Activated CD4-positive, alpha-beta T cell treated with anti-CD3 and anti-CD28 coated beads, Interleukin-2, amount 10 ng/mL, durations not matched to agents 24 days and 14 days (primary cell): Measurements from ENCODE around the gene GJB4. TPM values are rescaled to one million over a fixed set of nuclear protein-coding genes. Genes with fewer than 3 reads are reported as not detected.
"Not testable (repeated sequence)": the region's sequence is repeated elsewhere in the genome, so short reads cannot be mapped to it uniquely, and the experiment has no call there.

Experiments
- DNase-seq: peaks from one replicate; pipeline ENCODE4 v3.0.0; 2022
- H3K27ac Mint-ChIP-seq: one replicate; pipeline ENCODE4 v1.8.0; 2022; ENCODE audit warnings: mild to moderate bottlenecking, mixed read lengths
- H3K27me3 Mint-ChIP-seq: one replicate; pipeline ENCODE4 v1.8.0; 2022; ENCODE audit warnings: mixed read lengths
- H3K36me3 Mint-ChIP-seq: one replicate; pipeline ENCODE4 v1.8.0; 2022; ENCODE audit warnings: low read depth, mild to moderate bottlenecking, mixed read lengths
- H3K4me1 Mint-ChIP-seq: one replicate; pipeline ENCODE4 v1.8.0; 2021; ENCODE audit warnings: mixed read lengths
- H3K4me3 Mint-ChIP-seq: one replicate; pipeline ENCODE4 v1.8.0; 2022; ENCODE audit warnings: mild to moderate bottlenecking, moderate library complexity, mixed read lengths
- H3K9me3 Mint-ChIP-seq: one replicate; pipeline ENCODE4 v1.8.0; 2021; ENCODE audit warnings: mixed read lengths
- intact Hi-C: fragments of 100-400 bp; cut with micrococcal nuclease; formaldehyde crosslinking; loops from one replicate; pipeline ENCODE4 v1.15.1; 2023
- total RNA-seq: library from RNA; stranded (reverse); gene quantifications from 2 replicates; pipeline ENCODE4 v1.2.3, GENCODE V29; 2022

Gene GJB4
- not detected in 2 replicates for total RNA-seq

- DNase-seq, result no peak
- Mint-ChIP-seq H3K36me3 (no peaks in the 10 kb centered on the region), H3K4me3 (no peak within 1 kb of the TSS), H3K27me3 (no peaks in the 10 kb centered on the region), H3K4me1 (no peaks in the 10 kb centered on the region), H3K9me3 (no peaks in the 10 kb centered on the region), H3K27ac (no peak within 1 kb of the TSS)
- intact Hi-C loops, result no loop called here
Observed at GRCh38 chr1:34759503-34760357, at the start of gene GJB4. GJB4 (plus strand) TSS chr1:34759740; CDS start chr1:34761255, 1,515 bp downstream.

- DNase-seq, result no peak
- no peak overlapping the region for H3K4me3 Mint-ChIP-seq
- H3K4me1 Mint-ChIP-seq, result no peaks in the 10 kb centered on the region
- no peaks in the 10 kb centered on the region for H3K36me3 Mint-ChIP-seq
- no peaks in the 10 kb centered on the region for H3K9me3 Mint-ChIP-seq
- peaks cover 5% of the 10 kb centered on the region for H3K27me3 Mint-ChIP-seq
- no peak overlapping the region for H3K27ac Mint-ChIP-seq
- intact Hi-C loops, result no loop called here
Observed at GRCh38 chr1:34710812-34711211, 48.7 kb upstream of the GJB4 start.

GRCh38 chr1:34711485-34711884, 48.1 kb upstream of the GJB4 start:
- intact Hi-C loops, result no loop called here
- no peaks in the 10 kb centered on the region for H3K9me3 Mint-ChIP-seq
- no peak overlapping the region for H3K27ac Mint-ChIP-seq
- peaks cover 3% of the 10 kb centered on the region for H3K27me3 Mint-ChIP-seq
- H3K4me1 Mint-ChIP-seq, result no peaks in the 10 kb centered on the region
- H3K36me3 Mint-ChIP-seq, result no peaks in the 10 kb centered on the region
- H3K4me3 Mint-ChIP-seq, result no peak overlapping the region
- DNase-seq, result no peak

GRCh38 chr1:34712007-34712688, 47.4 kb upstream of the GJB4 start:
- intact Hi-C loops, result no loop called here
- Mint-ChIP-seq H3K4me3 (no peak overlapping the region), H3K27ac (no peak overlapping the region), H3K27me3 (peaks cover 3% of the 10 kb centered on the region), H3K4me1 (no peaks in the 10 kb centered on the region), H3K9me3 (no peaks in the 10 kb centered on the region), H3K36me3 (no peaks in the 10 kb centered on the region)
- DNase-seq, result no peak

DNA sequence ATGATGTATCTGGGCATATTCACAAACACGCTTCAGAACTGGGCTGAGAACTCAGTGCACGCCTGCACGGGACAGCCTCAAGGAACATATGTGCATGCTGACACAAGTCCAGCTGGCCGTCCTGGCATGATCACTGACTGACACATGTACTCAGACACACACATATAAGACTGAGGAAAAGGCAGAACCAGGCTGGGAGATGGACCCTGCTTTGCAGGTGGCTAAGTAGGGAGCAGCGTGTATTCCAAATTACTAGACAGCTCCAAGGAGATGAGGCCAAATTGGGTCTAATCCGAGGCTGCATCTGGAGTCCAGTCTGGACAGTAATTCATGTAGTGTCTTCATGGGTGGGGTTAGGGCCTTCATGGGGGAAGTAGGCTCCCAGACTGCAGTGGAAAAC, 46.1 kb upstream of the GJB4 start:
- Mint-ChIP-seq H3K4me1 (no peaks in the 10 kb centered on the region), H3K9me3 (no peaks in the 10 kb centered on the region), H3K36me3 (no peaks in the 10 kb centered on the region), H3K27me3 (peaks cover 3% of the 10 kb centered on the region), H3K27ac (no peak overlapping the region), H3K4me3 (no peak overlapping the region)
- intact Hi-C loops, result no loop called here
- DNase-seq, result no peak

- Mint-ChIP-seq H3K4me1 (no peaks in the 10 kb centered on the region), H3K27ac (no peak overlapping the region), H3K4me3 (no peak overlapping the region), H3K27me3 (peaks cover 3% of the 10 kb centered on the region), H3K36me3 (no peaks in the 10 kb centered on the region), H3K9me3 (no peaks in the 10 kb centered on the region)
- no peak for DNase-seq
- intact Hi-C loops, result no loop called here
Observed at GRCh38 chr1:34714386-34714785, 45.2 kb upstream of the GJB4 start.

- no peaks in the 10 kb centered on the region for H3K36me3 Mint-ChIP-seq
- no peaks in the 10 kb centered on the region for H3K4me1 Mint-ChIP-seq
- H3K27ac Mint-ChIP-seq, result no peak overlapping the region
- DNase-seq, result no peak
- intact Hi-C loops, result no loop called here
- H3K4me3 Mint-ChIP-seq, result no peak overlapping the region
- no peaks in the 10 kb centered on the region for H3K9me3 Mint-ChIP-seq
- peaks cover 3% of the 10 kb centered on the region for H3K27me3 Mint-ChIP-seq
Observed at GRCh38 chr1:34715139-34715538, 44.4 kb upstream of the GJB4 start.

- Mint-ChIP-seq H3K4me1 (no peaks in the 10 kb centered on the region), H3K4me3 (no peak overlapping the region), H3K27me3 (peaks cover 10% of the 10 kb centered on the region), H3K27ac (no peak overlapping the region), H3K9me3 (no peaks in the 10 kb centered on the region), H3K36me3 (no peaks in the 10 kb centered on the region)
- intact Hi-C loops, result no loop called here
- no peak for DNase-seq
Observed at GRCh38 chr1:34721241-34721640, 38.3 kb upstream of the GJB4 start.

GRCh38 chr1:34721646-34722355, 37.7 kb upstream of the GJB4 start:
- no peak for DNase-seq
- H3K36me3 Mint-ChIP-seq, result no peaks in the 10 kb centered on the region
- H3K4me1 Mint-ChIP-seq, result no peaks in the 10 kb centered on the region
- intact Hi-C loops, result no loop called here
- no peaks in the 10 kb centered on the region for H3K9me3 Mint-ChIP-seq
- H3K27ac Mint-ChIP-seq, result no peak overlapping the region
- no peak overlapping the region for H3K4me3 Mint-ChIP-seq
- H3K27me3 Mint-ChIP-seq, result peaks cover 10% of the 10 kb centered on the region

- Mint-ChIP-seq H3K27me3 (peaks cover 14% of the 10 kb centered on the region), H3K4me1 (no peaks in the 10 kb centered on the region), H3K4me3 (no peak overlapping the region), H3K27ac (no peak overlapping the region), H3K9me3 (no peaks in the 10 kb centered on the region), H3K36me3 (no peaks in the 10 kb centered on the region)
- no peak for DNase-seq
- intact Hi-C loops, result no loop called here
Observed at GRCh38 chr1:34726861-34727260, 32.7 kb upstream of the GJB4 start.

DNA sequence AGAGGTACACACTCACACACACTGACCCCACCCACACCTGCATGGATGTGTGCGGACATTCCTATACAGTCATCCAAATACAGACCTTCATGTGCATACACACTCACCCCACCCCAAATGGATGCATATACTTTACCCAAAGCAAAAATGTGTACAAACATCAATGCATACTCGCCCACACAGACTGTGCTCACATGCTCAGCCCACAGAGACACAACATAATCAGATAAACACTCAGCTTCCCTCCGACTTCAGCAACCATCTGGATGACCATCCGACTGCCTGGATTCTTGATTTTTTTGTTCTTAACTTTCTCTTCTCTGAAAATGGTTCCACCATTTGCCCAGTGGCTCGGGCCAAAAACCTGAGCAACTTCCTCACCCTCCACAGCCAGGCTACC, 29.1 kb upstream of the GJB4 start:
- peaks cover 8% of the 10 kb centered on the region for H3K27me3 Mint-ChIP-seq
- DNase-seq, result no peak
- no peaks in the 10 kb centered on the region for H3K36me3 Mint-ChIP-seq
- H3K4me1 Mint-ChIP-seq, result no peaks in the 10 kb centered on the region
- H3K9me3 Mint-ChIP-seq, result no peaks in the 10 kb centered on the region
- no peak overlapping the region for H3K4me3 Mint-ChIP-seq
- H3K27ac Mint-ChIP-seq, result no peak overlapping the region
- intact Hi-C loops, result no loop called here

- DNase-seq, H3K9me3 Mint-ChIP-seq, H3K4me3 Mint-ChIP-seq, H3K27ac Mint-ChIP-seq, intact Hi-C loops, H3K36me3 Mint-ChIP-seq, H3K27me3 Mint-ChIP-seq, H3K4me1 Mint-ChIP-seq: not testable (repeated sequence)
Observed at GRCh38 chr1:34732831-34733230, 26.7 kb upstream of the GJB4 start.

DNA sequence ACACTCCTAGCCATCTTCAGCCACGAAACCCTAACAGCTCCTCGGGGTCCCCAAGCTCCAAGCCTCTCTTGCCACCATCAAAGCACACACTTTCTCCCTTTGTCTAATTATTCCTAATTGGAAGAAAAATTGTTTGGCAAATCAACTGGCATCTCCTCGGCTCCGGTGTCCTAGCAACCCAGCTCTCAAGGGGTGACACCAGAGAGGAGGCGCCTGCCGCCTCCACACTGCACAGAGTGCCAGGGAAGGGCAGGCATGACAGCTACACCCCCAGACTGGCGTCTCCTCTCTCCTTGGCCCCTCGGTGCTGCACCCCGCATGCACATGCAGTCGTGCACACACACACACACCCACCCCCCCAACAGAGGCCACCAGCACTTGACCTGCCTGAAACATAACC, 22.8 kb upstream of the GJB4 start:
- intact Hi-C loops, result no loop called here
- Mint-ChIP-seq H3K4me3 (no peak overlapping the region), H3K9me3 (no peaks in the 10 kb centered on the region), H3K36me3 (no peaks in the 10 kb centered on the region), H3K4me1 (no peaks in the 10 kb centered on the region), H3K27me3 (no peaks in the 10 kb centered on the region), H3K27ac (no peak overlapping the region)
- DNase-seq, result no peak

GRCh38 chr1:34737236-34737635, 22.3 kb upstream of the GJB4 start:
- H3K9me3 Mint-ChIP-seq, DNase-seq, H3K27ac Mint-ChIP-seq, H3K36me3 Mint-ChIP-seq, H3K4me3 Mint-ChIP-seq, H3K27me3 Mint-ChIP-seq, H3K4me1 Mint-ChIP-seq, intact Hi-C loops: not testable (repeated sequence)
